Hepatocyte (in vitro differentiated cells): ENCODE data around the gene NKAIN2. TPM values are rescaled to one million over a fixed set of nuclear protein-coding genes. Genes with fewer than 3 reads are reported as not detected.
"Not testable (repeated sequence)": the region's sequence is repeated elsewhere in the genome, so short reads cannot be mapped to it uniquely, and the experiment has no call there.

ENCODE experiments used
- DNase-seq: peaks from one replicate; pipeline ENCODE4 v3.0.0-alpha.2; 2016; ENCODE audit warnings: low spot score
- H2AFZ ChIP-seq: fragments of 200-600 bp; sonication (generic); 2 replicates; pipeline ENCODE4 v1.6.0; 2016; ENCODE audit warnings: antibody characterized with exemption, mild to moderate bottlenecking
- H3K27ac ChIP-seq: fragments of 200-600 bp; sonication (generic); 2 replicates; pipeline ENCODE4 v1.5.1; 2016; ENCODE audit warnings: mild to moderate bottlenecking
- H3K27me3 ChIP-seq: fragments of 200-600 bp; sonication (generic); 2 replicates; pipeline ENCODE4 v1.6.1; 2016
- H3K36me3 ChIP-seq: fragments of 200-600 bp; sonication (generic); replicated peaks from 2 replicates; pipeline ENCODE4 v1.5.1; 2016; ENCODE audit warnings: low read depth; ENCODE audit not compliant: insufficient read depth
- H3K4me1 ChIP-seq: fragments of 200-600 bp; sonication (generic); 2 replicates; pipeline ENCODE4 v1.5.1; 2016; ENCODE audit warnings: mild to moderate bottlenecking, moderate library complexity; ENCODE audit not compliant: insufficient read depth
- H3K4me2 ChIP-seq: fragments of 200-600 bp; sonication (generic); 2 replicates; pipeline ENCODE4 v1.6.0; 2016
- H3K4me3 ChIP-seq: fragments of 200-600 bp; sonication (generic); 2 replicates; pipeline ENCODE4 v1.5.1; 2016; ENCODE audit warnings: mild to moderate bottlenecking
- H3K79me2 ChIP-seq: fragments of 200-600 bp; sonication (generic); 2 replicates; pipeline ENCODE4 v1.6.0; 2017; ENCODE audit warnings: mild to moderate bottlenecking
- H3K9me2 ChIP-seq: fragments of 200-600 bp; sonication (generic); replicated peaks from 2 replicates; pipeline ENCODE4 v1.6.0; 2017; ENCODE audit warnings: mild to moderate bottlenecking; ENCODE audit not compliant: insufficient read depth
- H3K9me3 ChIP-seq: fragments of 200-600 bp; sonication (generic); 2 replicates; pipeline ENCODE4 v1.5.1; 2016; ENCODE audit warnings: low read depth, mild to moderate bottlenecking
- H4K20me1 ChIP-seq: fragments of 200-600 bp; sonication (generic); 2 replicates; pipeline ENCODE4 v1.6.0; 2016; ENCODE audit warnings: mild to moderate bottlenecking; ENCODE audit not compliant: insufficient read depth, poor library complexity, severe bottlenecking
- EZH2 ChIP-seq: fragments of 200-600 bp; sonication (generic); IDR thresholded peaks from 2 replicates; pipeline ENCODE4 v1.6.1; 2016; ENCODE audit warnings: antibody characterized with exemption, mild to moderate bottlenecking, borderline replicate concordance
- EZH2phosphoT487 ChIP-seq: fragments of 200-600 bp; sonication (generic); IDR thresholded peaks from one replicate; pipeline ENCODE4 v1.6.1; 2018; ENCODE audit warnings: antibody characterized with exemption, mild to moderate bottlenecking, low read depth, moderate library complexity; ENCODE audit not compliant: unreplicated experiment, severe bottlenecking
- WGBS: methylation state at CpG from one replicate; pipeline ENCODE4 v1.1.6; 2016; ENCODE audit warnings: low lambda C conversion rate; ENCODE audit errors: missing lambda C conversion rate; 5-methylcytosine and 5-hydroxymethylcytosine counted together
- polyA plus RNA-seq: library from polyadenylated mRNA; unstranded; fragments of >200 nt; fragmentation: Nextera tagmentation; extraction: Ambion mirVana; gene quantifications from 2 replicates; pipeline ENCODE4 v1.2.1, GENCODE V29; 2016
- total RNA-seq: library from RNA; depleted of rRNA; stranded (reverse); fragments of >200 nt; gene quantifications from 2 replicates; pipeline ENCODE4 v1.2.3, GENCODE V29; 2014
- TF ChIP-seq, protein P1 (sequence below): fragments of 200-600 bp; sonication (generic); IDR thresholded peaks from 2 replicates; pipeline ENCODE4 v1.5.1; 2016; ENCODE audit warnings: antibody characterized with exemption, mild to moderate bottlenecking; ENCODE audit not compliant: poor library complexity

NKAIN2 gene
- total and polyA plus RNA-seq, 2 experiments from 2014 or later: 0.48 to 2.6 TPM

DNA sequence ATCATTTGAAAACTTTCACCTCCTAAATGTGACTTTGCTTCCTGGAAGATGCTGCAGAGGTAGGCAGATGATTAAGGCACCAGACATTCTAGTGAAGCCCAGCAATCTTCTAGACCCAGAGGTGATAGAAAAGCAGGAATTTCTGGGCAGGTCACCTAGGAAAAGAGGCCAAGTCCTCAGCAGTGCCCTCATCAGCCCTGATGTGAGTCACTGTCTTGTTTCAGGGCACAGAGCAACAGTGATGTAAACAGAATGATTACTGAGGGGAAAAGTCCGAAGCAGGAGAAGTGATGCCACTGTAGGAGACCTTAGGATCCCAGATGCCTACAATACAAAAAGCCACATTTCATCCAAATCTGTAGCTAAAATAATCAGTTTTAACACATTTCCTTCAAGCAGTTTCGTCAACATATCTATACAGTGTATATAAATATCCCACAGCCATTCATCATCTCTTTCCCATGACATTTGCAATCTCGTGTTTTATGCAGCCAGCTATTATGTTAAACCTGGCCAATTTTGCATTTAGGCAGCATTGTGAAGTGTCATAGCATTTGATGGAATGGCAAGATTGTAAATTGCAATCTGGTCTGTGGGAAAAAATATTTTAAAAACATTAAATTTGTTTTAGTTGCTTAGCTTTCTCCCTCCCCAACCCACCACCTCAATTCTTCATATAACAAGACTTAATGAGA is 757.4 kb downstream of the NKAIN2 start:
- no peak for DNase-seq
- Histone ChIP-seq H4K20me1 (no peaks in the 10 kb centered on the region), H2AFZ (no peak overlapping the region), H3K9me3 (no peaks in the 10 kb centered on the region), H3K27ac (no peak overlapping the region), H3K36me3 (no peaks in the 10 kb centered on the region), H3K4me1 (no peaks in the 10 kb centered on the region), H3K9me2 (no peaks in the 10 kb centered on the region), H3K4me3 (no peak overlapping the region), H3K79me2 (no peaks in the 10 kb centered on the region), H3K27me3 (no peaks in the 10 kb centered on the region), H3K4me2 (no peak overlapping the region)
- 79% methylated on average over 3 of the region's 3 CpGs for WGBS
- TF ChIP-seq EZH2phosphoT487 (no peak), EZH2 (no peak)
- TF ChIP-seq, protein P1, sequence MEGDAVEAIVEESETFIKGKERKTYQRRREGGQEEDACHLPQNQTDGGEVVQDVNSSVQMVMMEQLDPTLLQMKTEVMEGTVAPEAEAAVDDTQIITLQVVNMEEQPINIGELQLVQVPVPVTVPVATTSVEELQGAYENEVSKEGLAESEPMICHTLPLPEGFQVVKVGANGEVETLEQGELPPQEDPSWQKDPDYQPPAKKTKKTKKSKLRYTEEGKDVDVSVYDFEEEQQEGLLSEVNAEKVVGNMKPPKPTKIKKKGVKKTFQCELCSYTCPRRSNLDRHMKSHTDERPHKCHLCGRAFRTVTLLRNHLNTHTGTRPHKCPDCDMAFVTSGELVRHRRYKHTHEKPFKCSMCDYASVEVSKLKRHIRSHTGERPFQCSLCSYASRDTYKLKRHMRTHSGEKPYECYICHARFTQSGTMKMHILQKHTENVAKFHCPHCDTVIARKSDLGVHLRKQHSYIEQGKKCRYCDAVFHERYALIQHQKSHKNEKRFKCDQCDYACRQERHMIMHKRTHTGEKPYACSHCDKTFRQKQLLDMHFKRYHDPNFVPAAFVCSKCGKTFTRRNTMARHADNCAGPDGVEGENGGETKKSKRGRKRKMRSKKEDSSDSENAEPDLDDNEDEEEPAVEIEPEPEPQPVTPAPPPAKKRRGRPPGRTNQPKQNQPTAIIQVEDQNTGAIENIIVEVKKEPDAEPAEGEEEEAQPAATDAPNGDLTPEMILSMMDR: no peak

DNA sequence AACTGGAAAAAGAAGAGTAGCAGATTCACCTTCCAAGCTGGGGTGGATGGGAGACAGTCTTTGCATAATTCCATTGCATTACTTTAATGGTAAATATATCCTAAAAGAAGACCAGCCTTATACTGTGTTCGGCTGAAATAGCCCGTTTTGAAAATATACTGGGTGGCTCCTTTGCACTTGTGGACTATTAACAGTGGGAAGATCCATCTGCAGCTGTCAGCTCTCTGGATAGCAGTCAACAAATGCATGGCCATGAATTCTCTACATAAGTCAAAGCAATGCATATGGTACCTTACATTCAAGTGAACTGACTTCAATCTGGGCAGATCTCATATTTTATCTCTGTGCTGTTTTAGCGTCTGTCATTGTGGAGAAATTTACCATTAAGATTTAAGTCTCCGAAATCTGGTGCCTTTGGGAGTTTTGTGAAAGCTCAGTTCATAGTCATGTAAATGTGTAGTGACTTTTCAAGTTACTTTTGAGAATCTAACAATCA is 758.0 kb downstream of the NKAIN2 start:
- Histone ChIP-seq H3K79me2 (no peaks in the 10 kb centered on the region), H3K4me1 (no peaks in the 10 kb centered on the region), H3K4me2 (no peak overlapping the region), H4K20me1 (no peaks in the 10 kb centered on the region), H3K27ac (no peak overlapping the region), H2AFZ (no peak overlapping the region), H3K36me3 (no peaks in the 10 kb centered on the region), H3K9me3 (no peaks in the 10 kb centered on the region), H3K9me2 (no peaks in the 10 kb centered on the region), H3K27me3 (no peaks in the 10 kb centered on the region), H3K4me3 (no peak overlapping the region)
- WGBS: 90% methylated on average over 4 of the region's 4 CpGs
- no peak for DNase-seq
- TF ChIP-seq EZH2: no peak
- TF ChIP-seq, protein P1: no peak
- TF ChIP-seq EZH2phosphoT487: no peak

DNA sequence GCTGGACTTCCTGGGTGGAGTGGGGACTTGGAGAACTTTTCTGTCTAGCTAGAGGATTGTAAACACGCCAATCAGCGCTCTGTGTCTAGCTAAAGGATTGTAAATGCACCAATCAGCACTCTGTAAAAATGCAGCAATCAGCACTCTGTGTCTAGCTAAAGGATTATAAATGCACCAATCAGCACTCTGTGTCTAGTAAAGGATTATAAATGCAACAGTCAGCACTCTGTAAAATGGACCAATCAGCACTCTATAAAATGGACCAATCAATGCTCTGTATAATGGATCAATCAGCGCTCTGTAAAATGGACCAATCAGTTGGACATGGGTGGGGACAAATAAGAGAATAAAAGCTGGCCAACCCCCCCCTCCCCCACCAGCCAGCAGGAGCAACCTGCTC is 760.5 kb downstream of the NKAIN2 start:
- H3K4me3 ChIP-seq, DNase-seq, H3K4me2 ChIP-seq, H4K20me1 ChIP-seq, H3K27ac ChIP-seq, H2AFZ ChIP-seq, H3K9me3 ChIP-seq, H3K9me2 ChIP-seq, H3K36me3 ChIP-seq, H3K4me1 ChIP-seq, H3K79me2 ChIP-seq, H3K27me3 ChIP-seq: not testable (repeated sequence)
- 94% methylated on average over 3 of the region's 3 CpGs for WGBS

DNA sequence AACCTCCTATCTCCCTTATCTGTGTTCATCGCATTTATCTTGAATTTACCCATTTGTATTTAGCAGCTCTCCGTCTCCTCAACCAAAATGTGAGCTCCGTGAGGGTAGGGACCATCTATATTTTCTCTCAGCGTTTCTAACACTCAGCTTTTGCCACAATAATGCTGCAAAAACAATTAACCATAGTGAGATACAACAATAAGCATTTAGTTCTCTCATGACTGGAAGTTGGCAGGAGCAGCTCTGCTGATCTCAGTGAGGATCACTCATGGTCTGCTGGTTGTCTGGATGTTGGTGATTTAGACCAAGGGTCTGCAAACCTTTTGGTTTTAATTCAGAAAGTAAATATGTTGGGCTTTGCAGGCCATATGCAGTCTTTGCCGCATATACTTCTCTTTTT is 763.7 kb downstream of the NKAIN2 start:
- Histone ChIP-seq H3K4me1 (no peaks in the 10 kb centered on the region), H3K4me3 (no peak overlapping the region), H3K27ac (no peak overlapping the region), H3K9me2 (no peaks in the 10 kb centered on the region), H3K79me2 (no peaks in the 10 kb centered on the region), H4K20me1 (no peaks in the 10 kb centered on the region), H3K4me2 (no peak overlapping the region), H3K9me3 (no peaks in the 10 kb centered on the region), H3K27me3 (no peaks in the 10 kb centered on the region), H3K36me3 (no peaks in the 10 kb centered on the region), H2AFZ (no peak overlapping the region)
- 88% methylated on average over 5 of the region's 5 CpGs for WGBS
- no peak for DNase-seq
- TF ChIP-seq EZH2 (no peak), EZH2phosphoT487 (no peak)
- TF ChIP-seq, protein P1: no peak
